GM08714 (cell line): ENCODE measurements around the gene CACNB4.

Source experiments
- H3K4me3 ChIP-seq: fragments of 200-500 bp; sonication (Bioruptor generic); 2 replicates; pipeline ENCODE4 v1.5.1; 2014; ENCODE audit warnings: mild to moderate bottlenecking, low read length, inconsistent platforms
- ZNF274 ChIP-seq: IDR thresholded peaks from 2 replicates; pipeline ENCODE4 v1.6.1; 2012; ENCODE audit warnings: mild to moderate bottlenecking, low read depth, low read length

Gene CACNB4

GRCh38 chr2:151789055-151789834 is 309.6 kb downstream of the CACNB4 start:
- TF ChIP-seq ZNF274, result no peak
- no peak overlapping the region for H3K4me3 ChIP-seq

- TF ChIP-seq ZNF274, result no peak
- no peak overlapping the region for H3K4me3 ChIP-seq
Observed at GRCh38 chr2:151786483-151786882, 312.4 kb downstream of the CACNB4 start.

GRCh38 chr2:151786077-151786476 is 312.8 kb downstream of the CACNB4 start:
- H3K4me3 ChIP-seq, result no peak overlapping the region
- TF ChIP-seq ZNF274, result no peak

GRCh38 chr2:151783133-151783520 is 315.7 kb downstream of the CACNB4 start:
- H3K4me3 ChIP-seq, result no peak overlapping the region
- no peak for TF ChIP-seq ZNF274
